Activated CD8-positive, alpha-beta T cell treated with anti-CD3 and anti-CD28 coated beads for 36 hours (primary cell): ENCODE data around the gene CUBN. TPM values are rescaled to one million over a fixed set of nuclear protein-coding genes. Genes with fewer than 3 reads are reported as not detected.
A peak's percentile ranks its signal among the peaks of the same experiment; 100 is the strongest.

Experiments used
- ATAC-seq: fragments of 200-7000 bp; cut with Tn5 transposase; one replicate; pipeline ENCODE4 v1.10.0; 2021; ENCODE audit warnings: mild to moderate bottlenecking, moderate library complexity
- CTCF ChIA-PET: fragments of 350-600 bp; sonication (Branson Sonifier 250); formaldehyde crosslinking; loops from one replicate; lab custom pipeline; 2021; ENCODE audit warnings: antibody characterized with exemption; lab: Charles Lee
- POLR2A ChIA-PET: fragments of 350-600 bp; sonication (Branson Sonifier 250); formaldehyde crosslinking; loops from one replicate; lab custom pipeline; 2021; ENCODE audit warnings: antibody characterized with exemption; lab: Charles Lee
- DNase-seq: peaks from one replicate; pipeline ENCODE4 v3.0.0-alpha.2; 2020
- H3K27ac Mint-ChIP-seq: one replicate; pipeline ENCODE4 v1.8.0; 2021; ENCODE audit warnings: mild to moderate bottlenecking, mixed read lengths
- H3K27me3 Mint-ChIP-seq: one replicate; pipeline ENCODE4 v1.8.0; 2021; ENCODE audit warnings: mixed read lengths
- H3K36me3 Mint-ChIP-seq: one replicate; pipeline ENCODE4 v1.8.0; 2021; ENCODE audit warnings: low read depth, mixed read lengths
- H3K4me1 Mint-ChIP-seq: one replicate; pipeline ENCODE4 v1.8.0; 2021; ENCODE audit warnings: low read depth, mixed read lengths
- H3K4me3 Mint-ChIP-seq: one replicate; pipeline ENCODE4 v1.8.0; 2021; ENCODE audit warnings: mild to moderate bottlenecking, moderate library complexity, mixed read lengths
- H3K9me3 Mint-ChIP-seq: one replicate; pipeline ENCODE4 v1.8.0; 2021; ENCODE audit warnings: mixed read lengths
- CTCF ChIP-seq: fragments of 200-600 bp; IDR thresholded peaks from one replicate; pipeline ENCODE4 v1.8.0; 2022; ENCODE audit warnings: antibody characterized with exemption, mild to moderate bottlenecking
- intact Hi-C: fragments of 100-400 bp; cut with micrococcal nuclease; formaldehyde crosslinking; loops from one replicate; pipeline ENCODE4 v1.10.0; 2022
- total RNA-seq, 2 experiments: library from RNA; stranded (reverse); gene quantifications; one replicate each; pipeline ENCODE4 v1.2.3, GENCODE V29; 2021

CUBN gene
- total RNA-seq, 2 experiments from 2014 or later: 0.38 to 0.65 TPM

- no peaks in the 10 kb centered on the region for H3K27me3 Mint-ChIP-seq
- CTCF ChIA-PET: no interaction called here
Measured at GRCh38 chr10:17062009-17062408, 67.6 kb downstream of the CUBN start.

GRCh38 chr10:17061418-17061817 is 68.2 kb downstream of the CUBN start:
- no peak overlapping the region for H3K27ac Mint-ChIP-seq
- H3K4me1 Mint-ChIP-seq: peaks cover 34% of the 10 kb centered on the region
- intact Hi-C loops: no loop called here
- ATAC-seq: no peak
- ChIA-PET POLR2A (no interaction called here), CTCF (no interaction called here)
- DNase-seq: no peak
- H3K9me3 Mint-ChIP-seq: no peaks in the 10 kb centered on the region
- no peak for TF ChIP-seq CTCF
- peaks cover 2% of the 10 kb centered on the region for H3K36me3 Mint-ChIP-seq
- no peak overlapping the region for H3K4me3 Mint-ChIP-seq
- H3K27me3 Mint-ChIP-seq: no peaks in the 10 kb centered on the region

More at GRCh38 chr10:17062009-17062408, 67.6 kb downstream of the CUBN start:
- intact Hi-C loops: no loop called here
- no peak overlapping the region for H3K4me3 Mint-ChIP-seq
- POLR2A ChIA-PET: no interaction called here
- TF ChIP-seq CTCF: no peak
- DNase-seq (no peak), ATAC-seq (no peak)
- no peaks in the 10 kb centered on the region for H3K9me3 Mint-ChIP-seq
- H3K4me1 Mint-ChIP-seq: peaks cover 38% of the 10 kb centered on the region
- H3K36me3 Mint-ChIP-seq: no peaks in the 10 kb centered on the region
- no peak overlapping the region for H3K27ac Mint-ChIP-seq

GRCh38 chr10:17060289-17060688 is 69.3 kb downstream of the CUBN start:
- Mint-ChIP-seq H3K27me3 (no peaks in the 10 kb centered on the region), H3K4me1 (peaks cover 32% of the 10 kb centered on the region), H3K9me3 (no peaks in the 10 kb centered on the region), H3K27ac (no peak overlapping the region), H3K4me3 (no peak overlapping the region), H3K36me3 (peaks cover 2% of the 10 kb centered on the region)
- ATAC-seq (no peak), DNase-seq (no peak)
- ChIA-PET CTCF (interaction anchor here (0.6 kb wide), 1 partner anchor 17 kb away, joined by 3 read pairs; no protein-coding TSS in a partner anchor), POLR2A (no interaction called here)
- intact Hi-C loops: no loop called here
- TF ChIP-seq CTCF: no peak

GRCh38 chr10:17059197-17059688 is 70.4 kb downstream of the CUBN start:
- Mint-ChIP-seq H3K4me3 (no peak overlapping the region), H3K9me3 (no peaks in the 10 kb centered on the region)
- TF ChIP-seq CTCF: no peak

GRCh38 chr10:17058093-17058492 is 71.5 kb downstream of the CUBN start:
- CTCF ChIA-PET: no interaction called here
- POLR2A ChIA-PET: no interaction called here
- Mint-ChIP-seq H3K36me3 (peaks cover 2% of the 10 kb centered on the region), H3K9me3 (peaks cover 2% of the 10 kb centered on the region), H3K4me3 (no peak overlapping the region), H3K4me1 (peaks cover 28% of the 10 kb centered on the region), H3K27ac (no peak overlapping the region), H3K27me3 (no peaks in the 10 kb centered on the region)
- no peak for DNase-seq
- intact Hi-C loops: no loop called here
- no peak for ATAC-seq
- TF ChIP-seq CTCF: no peak

More at GRCh38 chr10:17059197-17059688, 70.4 kb downstream of the CUBN start:
- ChIA-PET POLR2A (no interaction called here), CTCF (no interaction called here)
- peaks cover 2% of the 10 kb centered on the region for H3K36me3 Mint-ChIP-seq
- peak overlapping the region; percentile 12 for H3K27ac Mint-ChIP-seq
- DNase-seq: no peak
- peaks cover 32% of the 10 kb centered on the region for H3K4me1 Mint-ChIP-seq
- intact Hi-C loops: no loop called here
- no peak for ATAC-seq
- no peaks in the 10 kb centered on the region for H3K27me3 Mint-ChIP-seq
